ENCODE data around the gene PTPN11. TPM values are rescaled to one million over a fixed set of nuclear protein-coding genes. Genes with fewer than 3 reads are reported as not detected.
"Not testable (repeated sequence)": the region's sequence is repeated elsewhere in the genome, so short reads cannot be mapped to it uniquely, and the experiment has no call there.

Gene PTPN11
- total RNA-seq, 1 donor from 2014 or later, result 34.4 TPM

GRCh38 chr12:112409064-112409905 lies 9.5 kb upstream of the PTPN11 start, which contains the start of gene RPL6:
Gene RPL6 (minus strand): TSS chr12:112409605. CDS start chr12:112408656, 949 bp downstream.
- Histone ChIP-seq H3K9ac (ENCODE audit: low read depth in 1 of 3, low read length in 3 of 3) (peak within 1 kb of the TSS; percentile 91 to 96 (median 93)), H3K27me3 (ENCODE audit: control insufficient read depth in 3 of 3, insufficient read depth in 3 of 3, low read length in 3 of 3) (no peaks in the 10 kb centered on the region), H3K4me3 (ENCODE audit: low read length in 3 of 3) (peak within 1 kb of the TSS; percentile 84 to 98 (median 96)), H3K4me1 (ENCODE audit: control insufficient read depth in 3 of 3, insufficient read depth in 3 of 3, low read length in 3 of 3) (peaks cover 3 to 19% (median 7%) of the 10 kb centered on the region in 3 donors), H3K27ac (ENCODE audit: low read depth, low read length) (peak within 1 kb of the TSS; percentile 82), H3K36me3 (ENCODE audit: control insufficient read depth in 3 of 3, insufficient read depth in 3 of 3, low read length in 3 of 3) (peaks cover 26 to 36% (median 34%) of the 10 kb centered on the region in 3 donors), H3K9me3 (ENCODE audit: control insufficient read depth in 3 of 3, low read length in 3 of 3) (no peaks in the 10 kb centered on the region)

GRCh38 chr12:112409906-112410244 lies 8.9 kb upstream of the PTPN11 start:
- H3K4me3 ChIP-seq (ENCODE audit: low read length in 3 of 3), result peak overlapping the region in 2 of 3 donors; percentile 84 to 96
- peaks cover 21 to 30% (median 28%) of the 10 kb centered on the region in 3 donors for H3K36me3 ChIP-seq (ENCODE audit: control insufficient read depth in 3 of 3, insufficient read depth in 3 of 3, low read length in 3 of 3)

GRCh38 chr12:112413855-112414625 lies 4.7 kb upstream of the PTPN11 start:
- no peak overlapping the region for H3K4me3 ChIP-seq (ENCODE audit: low read length in 3 of 3)
- no peaks in the 10 kb centered on the region for H3K9me3 ChIP-seq (ENCODE audit: control insufficient read depth in 3 of 3, low read length in 3 of 3)
- no peaks in the 10 kb centered on the region for H3K27me3 ChIP-seq (ENCODE audit: control insufficient read depth in 3 of 3, insufficient read depth in 3 of 3, low read length in 3 of 3)
- H3K36me3 ChIP-seq (ENCODE audit: control insufficient read depth in 3 of 3, insufficient read depth in 3 of 3, low read length in 3 of 3), result no peaks in the 10 kb centered on the region
- no peak overlapping the region for H3K27ac ChIP-seq (ENCODE audit: low read depth, low read length)
- H3K4me1 ChIP-seq (ENCODE audit: control insufficient read depth in 3 of 3, insufficient read depth in 3 of 3, low read length in 3 of 3), result peaks cover 5 to 11% (median 5%) of the 10 kb centered on the region in 3 donors
- H3K9ac ChIP-seq (ENCODE audit: low read depth in 1 of 3, low read length in 3 of 3), result no peak overlapping the region

More at GRCh38 chr12:112409906-112410244, 8.9 kb upstream of the PTPN11 start:
- H3K4me1 ChIP-seq (ENCODE audit: control insufficient read depth in 3 of 3, insufficient read depth in 3 of 3, low read length in 3 of 3), result peaks cover 3 to 19% (median 7%) of the 10 kb centered on the region in 3 donors
- H3K27ac ChIP-seq (ENCODE audit: low read depth, low read length), result peak overlapping the region; percentile 82
- no peaks in the 10 kb centered on the region for H3K27me3 ChIP-seq (ENCODE audit: control insufficient read depth in 3 of 3, insufficient read depth in 3 of 3, low read length in 3 of 3)
- no peaks in the 10 kb centered on the region for H3K9me3 ChIP-seq (ENCODE audit: control insufficient read depth in 3 of 3, low read length in 3 of 3)
- no peak overlapping the region for H3K9ac ChIP-seq (ENCODE audit: low read depth in 1 of 3, low read length in 3 of 3)

- H3K9ac ChIP-seq (ENCODE audit: low read depth in 1 of 3, low read length in 3 of 3); H3K4me3 ChIP-seq (ENCODE audit: low read length in 3 of 3); H3K36me3 ChIP-seq (ENCODE audit: control insufficient read depth in 3 of 3, insufficient read depth in 3 of 3, low read length in 3 of 3); H3K27me3 ChIP-seq (ENCODE audit: control insufficient read depth in 3 of 3, insufficient read depth in 3 of 3, low read length in 3 of 3); H3K27ac ChIP-seq (ENCODE audit: low read depth, low read length); H3K9me3 ChIP-seq (ENCODE audit: control insufficient read depth in 3 of 3, low read length in 3 of 3): not testable (repeated sequence)
- peaks cover 12 to 20% (median 14%) of the 10 kb centered on the region in 3 donors for H3K4me1 ChIP-seq (ENCODE audit: control insufficient read depth in 3 of 3, insufficient read depth in 3 of 3, low read length in 3 of 3)
These were observed 3.3 kb upstream of the PTPN11 start for GRCh38 chr12:112415457-112415856.

- H3K4me3 ChIP-seq (ENCODE audit: low read length in 3 of 3), result peak overlapping the region; percentile 91 to 98 (median 96)
- peak overlapping the region; percentile 99 for H3K27ac ChIP-seq (ENCODE audit: low read depth, low read length)
- H3K36me3 ChIP-seq (ENCODE audit: control insufficient read depth in 3 of 3, insufficient read depth in 3 of 3, low read length in 3 of 3), result no peaks in the 10 kb centered on the region
- H3K27me3 ChIP-seq (ENCODE audit: control insufficient read depth in 3 of 3, insufficient read depth in 3 of 3, low read length in 3 of 3), result no peaks in the 10 kb centered on the region
- peaks cover 27 to 34% (median 29%) of the 10 kb centered on the region in 3 donors for H3K4me1 ChIP-seq (ENCODE audit: control insufficient read depth in 3 of 3, insufficient read depth in 3 of 3, low read length in 3 of 3)
- H3K9ac ChIP-seq (ENCODE audit: low read depth in 1 of 3, low read length in 3 of 3), result peak overlapping the region; percentile 91 to 98 (median 95)
- no peaks in the 10 kb centered on the region for H3K9me3 ChIP-seq (ENCODE audit: control insufficient read depth in 3 of 3, low read length in 3 of 3)
These were observed 507 bp upstream of the PTPN11 start for GRCh38 chr12:112418273-112418607.

- H3K27me3 ChIP-seq (ENCODE audit: control insufficient read depth in 3 of 3, insufficient read depth in 3 of 3, low read length in 3 of 3), result no peaks in the 10 kb centered on the region
- H3K36me3 ChIP-seq (ENCODE audit: control insufficient read depth in 3 of 3, insufficient read depth in 3 of 3, low read length in 3 of 3), result no peaks in the 10 kb centered on the region
- no peaks in the 10 kb centered on the region for H3K9me3 ChIP-seq (ENCODE audit: control insufficient read depth in 3 of 3, low read length in 3 of 3)
- H3K4me3 ChIP-seq (ENCODE audit: low read length in 3 of 3), result peak overlapping the region; percentile 91 to 98 (median 96)
- peak overlapping the region; percentile 93 to 98 (median 95) for H3K9ac ChIP-seq (ENCODE audit: low read depth in 1 of 3, low read length in 3 of 3)
- peak overlapping the region; percentile 99 for H3K27ac ChIP-seq (ENCODE audit: low read depth, low read length)
- peaks cover 30 to 47% (median 39%) of the 10 kb centered on the region in 3 donors for H3K4me1 ChIP-seq (ENCODE audit: control insufficient read depth in 3 of 3, insufficient read depth in 3 of 3, low read length in 3 of 3)
These were observed 768 bp downstream of the PTPN11 start for GRCh38 chr12:112419297-112420133.

GRCh38 chr12:112420740-112421139 lies 2.0 kb downstream of the PTPN11 start:
- Histone ChIP-seq H3K9ac (ENCODE audit: low read depth in 1 of 3, low read length in 3 of 3) (no peak overlapping the region), H3K4me1 (ENCODE audit: control insufficient read depth in 3 of 3, insufficient read depth in 3 of 3, low read length in 3 of 3) (peaks cover 30 to 52% (median 46%) of the 10 kb centered on the region in 3 donors), H3K4me3 (ENCODE audit: low read length in 3 of 3) (no peak overlapping the region), H3K27me3 (ENCODE audit: control insufficient read depth in 3 of 3, insufficient read depth in 3 of 3, low read length in 3 of 3) (no peaks in the 10 kb centered on the region), H3K36me3 (ENCODE audit: control insufficient read depth in 3 of 3, insufficient read depth in 3 of 3, low read length in 3 of 3) (no peaks in the 10 kb centered on the region), H3K9me3 (ENCODE audit: control insufficient read depth in 3 of 3, low read length in 3 of 3) (no peaks in the 10 kb centered on the region), H3K27ac (ENCODE audit: low read depth, low read length) (no peak overlapping the region)

GRCh38 chr12:112421363-112421762 lies 2.6 kb downstream of the PTPN11 start:
- Histone ChIP-seq H3K9ac (ENCODE audit: low read depth in 1 of 3, low read length in 3 of 3) (no peak overlapping the region), H3K9me3 (ENCODE audit: control insufficient read depth in 3 of 3, low read length in 3 of 3) (no peaks in the 10 kb centered on the region), H3K4me3 (ENCODE audit: low read length in 3 of 3) (no peak overlapping the region), H3K36me3 (ENCODE audit: control insufficient read depth in 3 of 3, insufficient read depth in 3 of 3, low read length in 3 of 3) (no peaks in the 10 kb centered on the region), H3K27me3 (ENCODE audit: control insufficient read depth in 3 of 3, insufficient read depth in 3 of 3, low read length in 3 of 3) (no peaks in the 10 kb centered on the region), H3K27ac (ENCODE audit: low read depth, low read length) (no peak overlapping the region), H3K4me1 (ENCODE audit: control insufficient read depth in 3 of 3, insufficient read depth in 3 of 3, low read length in 3 of 3) (peaks cover 30 to 52% (median 46%) of the 10 kb centered on the region in 3 donors)

GRCh38 chr12:112422531-112422930 lies 3.8 kb downstream of the PTPN11 start:
- peak overlapping the region in 2 of 3 donors; percentile 25 to 57 for H3K9ac ChIP-seq (ENCODE audit: low read depth in 1 of 3, low read length in 3 of 3)
- H3K27ac ChIP-seq (ENCODE audit: low read depth, low read length), result peak overlapping the region; percentile 59
- H3K9me3 ChIP-seq (ENCODE audit: control insufficient read depth in 3 of 3, low read length in 3 of 3), result no peaks in the 10 kb centered on the region
- H3K36me3 ChIP-seq (ENCODE audit: control insufficient read depth in 3 of 3, insufficient read depth in 3 of 3, low read length in 3 of 3), result no peaks in the 10 kb centered on the region
- no peaks in the 10 kb centered on the region for H3K27me3 ChIP-seq (ENCODE audit: control insufficient read depth in 3 of 3, insufficient read depth in 3 of 3, low read length in 3 of 3)
- peaks cover 30 to 52% (median 46%) of the 10 kb centered on the region in 3 donors for H3K4me1 ChIP-seq (ENCODE audit: control insufficient read depth in 3 of 3, insufficient read depth in 3 of 3, low read length in 3 of 3)
- peak overlapping the region in 1 of 3 donors; percentile 34 for H3K4me3 ChIP-seq (ENCODE audit: low read length in 3 of 3)

Measured in skeletal muscle tissue (tissue), 4 donors.